ENCODE results near the gene CEP112. TPM values are rescaled to one million over a fixed set of nuclear protein-coding genes. Genes with fewer than 3 reads are reported as not detected.

CEP112 gene
- total and polyA plus RNA-seq, 2 of the 8 experiments (the other 6 are each of a cell fraction or from before 2014, with no cell fraction given): 0.62 to 3.1 TPM

GRCh38 chr17:65749479-65749878, 442.5 kb downstream of the CEP112 start:
- no peak overlapping the region for H2BK12ac ChIP-seq (ENCODE audit: low read depth, low read length)
- no peak overlapping the region for H3K4me3 ChIP-seq (ENCODE audit: extremely low read depth in 1 of 4, insufficient read depth in 2 of 4, low read depth in 3 of 4, low read length in 4 of 4)
- H3K79me2 ChIP-seq (ENCODE audit: control insufficient read depth in 1 of 2, insufficient read depth in 2 of 2, low read length in 2 of 2): no peaks in the 10 kb centered on the region
- H4K5ac ChIP-seq (ENCODE audit: insufficient read length, low read depth, low read length): no peak overlapping the region
- no peak overlapping the region for H2BK15ac ChIP-seq (ENCODE audit: low read length)
- H3K27me3 ChIP-seq (replicated peaks in 1 of 4; ENCODE audit: control insufficient read depth in 3 of 4, extremely low read depth in 1 of 4, insufficient read depth in 3 of 4, low read length in 3 of 4): no peaks in the 10 kb centered on the region
- H3K36me3 ChIP-seq (ENCODE audit: control insufficient read depth in 2 of 4, insufficient read depth in 4 of 4, low read length in 3 of 4): no peaks in the 10 kb centered on the region
- no peak overlapping the region for H2BK120ac ChIP-seq (replicated peaks; ENCODE audit: low read depth, low read length)
- H2BK5ac ChIP-seq (ENCODE audit: low read depth, low read length): no peak overlapping the region
- H3K14ac ChIP-seq (ENCODE audit: insufficient read length): no peak overlapping the region
- no peaks in the 10 kb centered on the region; the same call in 1 of the 2 replicates for H3K23me2 ChIP-seq (ENCODE audit: low read depth, low read length)
- no peak overlapping the region for H3K23ac ChIP-seq (ENCODE audit: insufficient read length)
- H3K27ac ChIP-seq (ENCODE audit: low read depth, low read length): no peak overlapping the region
- H3K9ac ChIP-seq (replicated peaks in 1 of 4; ENCODE audit: extremely low read depth in 1 of 4, low read depth in 3 of 4, low read length in 3 of 4): no peak overlapping the region
- no peak for FAIRE-seq
- TF ChIP-seq TEAD4 (IDR thresholded peaks at IDR 0.05; ENCODE audit: low read depth, low read length): no peak
- TF ChIP-seq RBBP5 (IDR thresholded peaks at IDR 0.05; ENCODE audit: borderline replicate concordance, low read depth, low read length): no peak
- TF ChIP-seq POLR2A (IDR thresholded peaks at IDR 0.05; ENCODE audit: control extremely low read depth in 1 of 2, low read depth in 2 of 2, low read length in 2 of 2): no peak
- no peak for TF ChIP-seq NANOG (IDR thresholded peaks at IDR 0.05; ENCODE audit: insufficient read depth, low read depth, low read length, poor library complexity, severe bottlenecking)
- CTCF ChIA-PET (ENCODE audit: partially characterized antibody): no interaction called here
- H2AK5ac ChIP-seq (ENCODE audit: low read depth, low read length): no peak overlapping the region
- whole genome bisulfite sequencing, 2 experiments (ENCODE audit: extremely low coverage in 1 of 2, insufficient coverage in 1 of 2, insufficient read length in 1 of 2, insufficient replicate concordance in 2 of 2, low coverage in 1 of 2, low lambda C conversion rate in 2 of 2, missing lambda C conversion rate in 1 of 2): 94% methylated on average over 2 of the region's 2 CpGs; no CpG with 5 or more reads in 1 of the 2 experiments
- H3K79me1 ChIP-seq (ENCODE audit: low read depth, low read length): no peaks in the 10 kb centered on the region
- POLR2A ChIA-PET (ENCODE audit: partially characterized antibody): no interaction called here
- no peak overlapping the region for H3K4ac ChIP-seq (replicated peaks; ENCODE audit: insufficient read length, low read depth, low read length)
- H3K4me2 ChIP-seq (ENCODE audit: insufficient read depth in 1 of 2, low read depth in 2 of 2, low read length in 2 of 2): no peak overlapping the region
- no peak overlapping the region for H4K8ac ChIP-seq (ENCODE audit: extremely low read depth, insufficient read depth, low read length)
- no peak for DNase-seq (ENCODE audit: low read depth in 1 of 2, low spot score in 2 of 2)
- no peak overlapping the region for H3K18ac ChIP-seq (ENCODE audit: extremely low read depth, low read length)
- no peak overlapping the region for H4K91ac ChIP-seq (replicated peaks; ENCODE audit: insufficient read length, low read length)
- no peaks in the 10 kb centered on the region for H4K20me1 ChIP-seq (replicated peaks in 1 of 2; ENCODE audit: control insufficient read depth in 1 of 2, insufficient read depth in 2 of 2, low read length in 2 of 2)
- no peak overlapping the region for H2AFZ ChIP-seq (ENCODE audit: low read length)
- H3K56ac ChIP-seq (replicated peaks; ENCODE audit: insufficient read length, low read depth, low read length): no peak overlapping the region
- H3K9me3 ChIP-seq (ENCODE audit: insufficient read depth in 2 of 2, low read depth in 1 of 2, low read length in 1 of 2): no peaks in the 10 kb centered on the region
- no peak overlapping the region for H2BK20ac ChIP-seq (ENCODE audit: low read length)
- H3K4me1 ChIP-seq (replicated peaks in 1 of 4; ENCODE audit: control insufficient read depth in 3 of 4, insufficient read depth in 4 of 4, low read length in 3 of 4): peaks cover 0 to 3% (median 0%) of the 10 kb centered on the region in 4 experiments; a peak in 1 of 7 replicates

Data from H1 (cell line).